ENCODE data around the gene SLC52A1. TPM values are rescaled to one million over a fixed set of nuclear protein-coding genes. Genes with fewer than 3 reads are reported as not detected.
"Not testable (repeated sequence)": the region's sequence is repeated elsewhere in the genome, so short reads cannot be mapped to it uniquely, and the experiment has no call there.

Gene SLC52A1
- total RNA-seq, 1 experiment from 2014 or later: not detected

- peak; percentile 66 for DNase-seq (ENCODE audit: low read depth)
Observed at GRCh38 chr17:5031365-5032082, 3.7 kb downstream of the SLC52A1 start.

DNA sequence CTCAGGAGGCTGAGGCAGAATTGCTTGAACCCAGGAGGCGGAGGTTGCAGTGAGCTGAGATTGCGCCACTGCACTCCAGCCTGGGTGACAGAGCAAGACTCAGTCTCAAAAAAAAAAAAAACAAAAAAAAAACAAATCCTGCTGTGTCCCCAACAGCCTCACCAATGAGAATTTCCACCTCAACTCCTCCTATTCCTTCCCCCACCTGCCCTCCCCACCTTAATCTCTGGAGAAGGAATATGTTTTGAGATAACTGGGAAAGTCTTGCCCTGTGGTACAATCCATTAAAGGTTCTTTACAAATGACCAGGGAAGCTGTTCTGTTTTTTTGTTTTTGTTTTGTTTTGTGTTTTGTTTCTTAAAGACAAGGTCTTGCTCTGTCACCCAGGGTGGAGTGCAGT lies 5.1 kb downstream of the SLC52A1 start:
- DNase-seq (ENCODE audit: low read depth): not testable (repeated sequence)

- DNase-seq (ENCODE audit: low read depth): no peak
Observed at GRCh38 chr17:5027916-5028315, 7.3 kb downstream of the SLC52A1 start.

- no peak for DNase-seq (ENCODE audit: low read depth)
Observed at GRCh38 chr17:5027299-5027698, 7.9 kb downstream of the SLC52A1 start.

DNA sequence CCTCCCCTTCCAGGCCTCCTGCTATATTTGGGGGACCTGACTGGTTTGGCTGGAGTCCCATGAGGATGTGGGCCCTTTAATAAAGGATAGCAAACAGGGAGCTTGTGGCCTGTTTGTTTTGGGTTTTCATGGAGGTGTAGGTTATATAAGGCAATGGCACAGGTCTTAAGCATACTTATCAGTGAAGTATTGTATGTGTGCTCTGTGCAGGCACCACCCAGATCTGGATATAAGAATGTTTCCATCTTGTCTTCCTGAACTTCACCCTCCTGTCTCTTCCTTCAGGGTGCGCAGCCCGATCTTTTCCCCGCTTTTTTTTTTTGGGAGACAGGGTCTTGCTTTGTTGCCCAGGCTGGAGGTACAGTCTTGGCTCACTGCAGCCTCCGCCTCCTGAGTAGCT lies 10.6 kb downstream of the SLC52A1 start:
- no peak for DNase-seq (ENCODE audit: low read depth)

DNA sequence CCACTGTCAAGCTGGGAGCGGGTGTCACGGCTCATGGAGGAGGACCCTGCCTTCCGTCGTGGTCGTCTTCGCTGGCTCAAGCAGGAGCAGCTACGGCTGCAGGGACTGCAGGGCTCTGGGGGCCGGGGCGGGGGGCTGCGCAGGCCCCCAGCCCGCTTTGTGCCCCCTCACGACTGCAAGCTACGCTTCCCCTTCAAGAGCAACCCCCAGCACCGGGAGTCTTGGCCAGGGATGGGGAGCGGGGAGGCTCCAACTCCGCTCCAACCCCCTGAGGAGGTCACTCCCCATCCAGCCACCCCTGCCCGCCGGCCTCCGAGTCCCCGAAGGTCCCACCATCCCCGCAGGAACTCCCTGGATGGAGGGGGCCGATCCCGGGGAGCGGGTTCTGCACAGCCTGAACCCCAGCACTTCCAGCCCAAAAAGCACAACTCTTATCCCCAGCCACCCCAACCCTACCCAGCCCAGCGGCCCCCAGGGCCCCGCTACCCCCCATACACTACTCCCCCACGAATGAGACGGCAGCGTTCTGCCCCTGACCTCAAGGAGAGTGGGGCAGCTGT lies 11.6 kb downstream of the SLC52A1 start:
- DNase-seq (ENCODE audit: low read depth): no peak

GRCh38 chr17:5022171-5022711 lies 13.0 kb downstream of the SLC52A1 start:
- no peak for DNase-seq (ENCODE audit: low read depth)

DNA sequence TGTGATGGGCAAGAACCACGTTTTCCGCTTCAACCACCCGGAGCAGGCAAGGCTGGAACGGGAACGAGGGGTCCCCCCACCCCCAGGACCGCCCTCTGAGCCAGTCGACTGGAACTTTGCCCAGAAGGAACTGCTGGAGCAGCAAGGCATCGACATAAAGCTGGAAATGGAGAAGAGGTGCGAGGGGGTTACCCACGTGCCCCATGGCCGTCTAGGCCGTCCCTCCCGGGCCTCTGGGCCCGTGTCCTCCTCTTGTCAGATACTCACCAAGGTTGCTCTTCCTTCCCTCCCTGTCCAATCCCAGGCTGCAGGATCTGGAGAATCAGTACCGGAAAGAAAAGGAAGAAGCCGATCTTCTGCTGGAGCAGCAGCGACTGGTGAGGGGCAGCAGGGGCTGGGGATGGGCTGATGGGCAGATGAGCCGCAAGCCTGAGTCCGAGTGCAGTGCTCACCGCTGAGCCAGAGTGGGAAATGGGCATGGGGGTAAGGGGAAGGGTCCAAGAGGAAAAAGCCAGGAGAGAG lies 14.7 kb downstream of the SLC52A1 start:
- DNase-seq (ENCODE audit: low read depth): no peak

GRCh38 chr17:5019475-5019956 lies 15.7 kb downstream of the SLC52A1 start:
- no peak for DNase-seq (ENCODE audit: low read depth)

DNA sequence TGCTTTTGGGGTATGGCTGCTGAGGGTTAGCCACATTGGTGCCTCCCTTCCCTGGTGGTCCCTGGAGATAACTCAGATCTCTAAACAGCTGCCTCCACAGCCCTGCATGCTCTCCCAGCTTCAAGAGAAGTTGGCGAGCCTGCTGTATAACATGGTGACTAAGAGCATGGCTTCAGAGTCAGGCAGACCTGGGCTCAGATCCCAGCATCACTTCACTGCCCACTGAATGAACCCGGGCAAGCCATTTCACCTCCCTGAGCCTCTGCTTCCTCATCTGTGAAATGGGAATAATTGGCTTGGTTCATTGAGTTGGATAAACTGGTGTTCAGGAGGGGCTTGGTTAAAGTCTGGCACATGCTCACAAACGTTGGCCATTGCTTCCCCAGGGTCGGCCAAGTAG lies 20.9 kb downstream of the SLC52A1 start:
- DNase-seq (ENCODE audit: low read depth): no peak

DNA sequence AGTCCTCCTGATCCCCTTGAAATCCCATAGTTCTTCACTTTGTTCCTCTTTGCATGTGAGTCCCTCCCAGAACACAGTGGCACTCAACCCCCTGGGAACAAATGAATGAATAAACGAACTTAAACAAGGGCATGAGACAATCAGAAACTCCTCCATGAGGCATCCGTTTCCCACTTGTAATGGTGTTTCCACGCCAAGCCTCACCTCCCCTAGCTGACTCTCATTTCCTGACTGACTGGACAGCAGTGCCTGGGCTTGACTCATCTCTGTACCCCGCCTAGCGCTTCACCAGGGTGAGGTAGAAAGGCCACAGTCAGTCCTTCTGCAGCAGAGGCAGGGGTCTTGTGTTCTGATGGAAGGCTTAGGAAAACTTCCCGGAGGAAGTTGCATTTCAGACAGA lies 23.3 kb downstream of the SLC52A1 start:
- peak; percentile 11 for DNase-seq (ENCODE audit: low read depth)

GRCh38 chr17:5003214-5003867 lies 31.9 kb downstream of the SLC52A1 start:
- no peak for DNase-seq (ENCODE audit: low read depth)

GRCh38 chr17:5002121-5002788 lies 33.0 kb downstream of the SLC52A1 start:
- DNase-seq (ENCODE audit: low read depth): no peak

GRCh38 chr17:5000237-5000639 lies 35.0 kb downstream of the SLC52A1 start:
- no peak for DNase-seq (ENCODE audit: low read depth)

DNA sequence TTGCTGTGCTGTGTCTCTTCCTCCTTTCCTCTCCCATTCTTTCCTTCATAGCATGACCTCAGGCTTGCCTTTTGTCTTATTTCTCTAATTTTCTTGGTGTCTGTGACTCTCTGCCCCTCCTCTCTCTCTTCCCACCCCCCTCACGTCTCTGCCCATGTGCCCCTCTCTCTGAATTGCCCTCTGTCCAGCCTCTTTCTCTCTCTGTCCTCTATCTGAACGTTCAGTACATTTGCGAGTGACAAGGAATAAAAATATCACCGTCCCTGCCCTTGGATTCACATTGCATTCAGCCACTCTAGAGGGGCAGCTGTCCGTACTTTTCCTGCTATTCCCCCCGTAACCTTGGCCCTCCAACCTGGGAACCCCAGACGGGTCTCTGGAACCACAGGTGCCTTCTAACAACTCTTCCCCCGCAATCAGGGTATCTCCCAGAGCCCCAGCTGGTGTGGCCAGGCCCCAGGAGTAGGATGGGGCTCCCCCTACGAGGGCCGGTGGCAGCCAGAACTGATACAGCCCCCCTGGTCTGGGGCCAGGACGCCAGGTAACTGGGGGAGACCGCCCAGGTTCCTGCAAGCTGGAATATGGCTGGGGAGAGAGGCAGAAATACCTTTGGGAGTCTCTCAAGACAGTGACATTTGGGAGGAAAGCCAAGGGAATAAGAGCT lies 35.7 kb downstream of the SLC52A1 start:
- DNase-seq (ENCODE audit: low read depth): no peak

GRCh38 chr17:4998732-4999429 lies 36.3 kb downstream of the SLC52A1 start:
- DNase-seq (ENCODE audit: low read depth): no peak

DNA sequence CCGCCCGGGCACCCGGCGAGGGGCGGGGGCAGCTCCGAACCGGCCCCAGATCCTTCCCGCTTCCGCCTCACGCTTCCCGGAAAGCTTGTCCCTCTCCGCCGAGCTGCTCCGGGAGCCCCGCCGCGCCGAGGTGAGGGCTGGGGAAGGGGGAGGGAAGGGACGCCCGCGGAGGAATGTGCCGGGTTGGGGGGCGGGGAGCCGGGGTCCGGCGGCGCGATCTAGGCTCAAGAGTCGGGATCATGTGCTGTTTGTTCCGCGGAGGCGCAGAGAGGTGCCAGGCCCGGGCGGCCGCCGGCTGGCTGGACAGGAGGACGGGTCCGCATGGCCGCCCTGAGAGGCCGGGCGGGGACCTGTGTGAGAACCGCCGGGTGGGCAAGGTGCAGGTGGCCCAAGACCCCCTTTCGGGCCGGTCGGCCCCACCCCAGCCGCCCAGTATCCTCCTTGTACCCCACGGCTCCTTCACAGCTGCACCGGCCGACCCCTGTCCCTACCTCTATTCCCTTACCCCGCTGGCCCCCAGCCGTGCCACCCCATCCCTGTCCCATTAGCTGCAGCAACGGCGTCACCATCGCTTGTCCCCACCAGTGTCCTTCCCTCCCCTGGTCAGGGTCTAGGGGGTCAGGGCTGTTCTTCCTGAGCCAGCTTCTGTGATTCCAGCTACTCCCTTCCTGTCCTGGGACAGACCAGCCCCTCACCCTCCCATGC lies 37.0 kb downstream of the SLC52A1 start:
- no peak for DNase-seq (ENCODE audit: low read depth)

GRCh38 chr17:4997302-4998026 lies 37.8 kb downstream of the SLC52A1 start, which contains the start of the genes INCA1 and KIF1C:
Gene INCA1 (minus strand): TSS chr17:4997522. CDS start chr17:4994437, 3,085 bp downstream.
Gene KIF1C (plus strand): TSS chr17:4997950. CDS start chr17:5000247, 2,297 bp downstream.
- peak; percentile 83 for DNase-seq (ENCODE audit: low read depth)

- no peak for DNase-seq (ENCODE audit: low read depth)
Observed at GRCh38 chr17:4994081-4994595, 41.1 kb downstream of the SLC52A1 start.
